Ishikawa (cell line): Measurements from ENCODE around the gene PFKFB4.

Source experiments
- CEBPB ChIP-seq: IDR thresholded peaks from 2 replicates; pipeline ENCODE4 v1.6.1; 2012
- CREB1 ChIP-seq: IDR thresholded peaks from 2 replicates; pipeline ENCODE4 v1.6.1; 2012; ENCODE audit warnings: low read depth
- EGR1 ChIP-seq: IDR thresholded peaks from 2 replicates; pipeline ENCODE4 v1.6.1; 2012
- EP300 ChIP-seq: IDR thresholded peaks from 2 replicates; pipeline ENCODE4 v1.6.1; 2012; ENCODE audit warnings: borderline replicate concordance
- FOXM1 ChIP-seq: IDR thresholded peaks from 2 replicates; pipeline ENCODE4 v1.6.1; 2012; ENCODE audit warnings: low read depth, borderline replicate concordance
- NFIC ChIP-seq: IDR thresholded peaks from 2 replicates; pipeline ENCODE4 v1.6.1; 2012
- RAD21 ChIP-seq: IDR thresholded peaks from 2 replicates; pipeline ENCODE4 v1.6.1; 2012; ENCODE audit warnings: low read depth
- TAF1 ChIP-seq: IDR thresholded peaks from 2 replicates; pipeline ENCODE4 v1.6.1; 2012; ENCODE audit warnings: low read depth, mild to moderate bottlenecking
- TCF12 ChIP-seq: IDR thresholded peaks from 2 replicates; pipeline ENCODE4 v1.6.1; 2012; ENCODE audit warnings: low read depth
- TEAD4 ChIP-seq: IDR thresholded peaks from 2 replicates; pipeline ENCODE4 v1.6.1; 2012
- YY1 ChIP-seq: IDR thresholded peaks from 2 replicates; pipeline ENCODE4 v1.6.1; 2012; ENCODE audit warnings: low read depth
- ZBTB7A ChIP-seq: IDR thresholded peaks from 2 replicates; pipeline ENCODE4 v1.6.1; 2012; ENCODE audit warnings: low read depth
- TF ChIP-seq, protein P1 (sequence below): IDR thresholded peaks from 2 replicates; pipeline ENCODE4 v1.6.1; 2012; ENCODE audit warnings: low read depth, mild to moderate bottlenecking
- TF ChIP-seq, protein P2 (sequence below): IDR thresholded peaks from 2 replicates; pipeline ENCODE4 v1.6.1; 2012
- TF ChIP-seq, protein P3 (sequence below): IDR thresholded peaks from 2 replicates; pipeline ENCODE4 v1.6.1; 2012

The PFKFB4 gene

DNA sequence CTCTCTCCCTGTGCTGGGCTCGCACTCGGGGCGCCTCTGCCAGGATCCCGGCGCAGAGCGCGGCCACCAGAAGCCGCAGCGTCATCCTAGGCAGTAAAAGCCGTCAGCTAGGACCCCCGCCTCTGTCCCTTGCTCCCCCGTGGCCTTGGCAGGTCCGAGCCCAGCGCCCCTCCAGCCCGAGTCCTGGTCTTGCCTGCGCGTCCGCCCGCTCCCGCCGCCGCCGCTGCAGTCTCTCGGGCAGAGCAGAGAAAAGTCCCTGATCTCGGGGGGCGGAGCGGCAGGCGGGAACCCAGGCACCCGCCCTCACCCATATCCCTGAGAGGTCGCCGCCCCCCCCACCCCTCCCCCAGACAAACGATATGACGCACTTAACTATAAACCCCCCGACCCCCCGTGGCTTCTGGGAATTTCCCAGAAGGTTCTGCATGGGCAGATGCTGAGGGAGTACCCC is 38.5 kb upstream of the PFKFB4 start, which contains the start of gene COL7A1:
COL7A1 (minus strand) TSS at position 255 of the 451 bp plus-strand sequence; CDS start at position 85, 170 bp downstream.
- TF ChIP-seq ZBTB7A (no peak), EP300 (no peak), CREB1 (no peak)
- TF ChIP-seq, protein P1, sequence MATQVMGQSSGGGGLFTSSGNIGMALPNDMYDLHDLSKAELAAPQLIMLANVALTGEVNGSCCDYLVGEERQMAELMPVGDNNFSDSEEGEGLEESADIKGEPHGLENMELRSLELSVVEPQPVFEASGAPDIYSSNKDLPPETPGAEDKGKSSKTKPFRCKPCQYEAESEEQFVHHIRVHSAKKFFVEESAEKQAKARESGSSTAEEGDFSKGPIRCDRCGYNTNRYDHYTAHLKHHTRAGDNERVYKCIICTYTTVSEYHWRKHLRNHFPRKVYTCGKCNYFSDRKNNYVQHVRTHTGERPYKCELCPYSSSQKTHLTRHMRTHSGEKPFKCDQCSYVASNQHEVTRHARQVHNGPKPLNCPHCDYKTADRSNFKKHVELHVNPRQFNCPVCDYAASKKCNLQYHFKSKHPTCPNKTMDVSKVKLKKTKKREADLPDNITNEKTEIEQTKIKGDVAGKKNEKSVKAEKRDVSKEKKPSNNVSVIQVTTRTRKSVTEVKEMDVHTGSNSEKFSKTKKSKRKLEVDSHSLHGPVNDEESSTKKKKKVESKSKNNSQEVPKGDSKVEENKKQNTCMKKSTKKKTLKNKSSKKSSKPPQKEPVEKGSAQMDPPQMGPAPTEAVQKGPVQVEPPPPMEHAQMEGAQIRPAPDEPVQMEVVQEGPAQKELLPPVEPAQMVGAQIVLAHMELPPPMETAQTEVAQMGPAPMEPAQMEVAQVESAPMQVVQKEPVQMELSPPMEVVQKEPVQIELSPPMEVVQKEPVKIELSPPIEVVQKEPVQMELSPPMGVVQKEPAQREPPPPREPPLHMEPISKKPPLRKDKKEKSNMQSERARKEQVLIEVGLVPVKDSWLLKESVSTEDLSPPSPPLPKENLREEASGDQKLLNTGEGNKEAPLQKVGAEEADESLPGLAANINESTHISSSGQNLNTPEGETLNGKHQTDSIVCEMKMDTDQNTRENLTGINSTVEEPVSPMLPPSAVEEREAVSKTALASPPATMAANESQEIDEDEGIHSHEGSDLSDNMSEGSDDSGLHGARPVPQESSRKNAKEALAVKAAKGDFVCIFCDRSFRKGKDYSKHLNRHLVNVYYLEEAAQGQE: no peak
- TF ChIP-seq, protein P2, sequence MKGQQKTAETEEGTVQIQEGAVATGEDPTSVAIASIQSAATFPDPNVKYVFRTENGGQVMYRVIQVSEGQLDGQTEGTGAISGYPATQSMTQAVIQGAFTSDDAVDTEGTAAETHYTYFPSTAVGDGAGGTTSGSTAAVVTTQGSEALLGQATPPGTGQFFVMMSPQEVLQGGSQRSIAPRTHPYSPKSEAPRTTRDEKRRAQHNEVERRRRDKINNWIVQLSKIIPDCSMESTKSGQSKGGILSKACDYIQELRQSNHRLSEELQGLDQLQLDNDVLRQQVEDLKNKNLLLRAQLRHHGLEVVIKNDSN: no peak
- TF ChIP-seq, protein P3, sequence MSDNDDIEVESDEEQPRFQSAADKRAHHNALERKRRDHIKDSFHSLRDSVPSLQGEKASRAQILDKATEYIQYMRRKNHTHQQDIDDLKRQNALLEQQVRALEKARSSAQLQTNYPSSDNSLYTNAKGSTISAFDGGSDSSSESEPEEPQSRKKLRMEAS: no peak

DNA sequence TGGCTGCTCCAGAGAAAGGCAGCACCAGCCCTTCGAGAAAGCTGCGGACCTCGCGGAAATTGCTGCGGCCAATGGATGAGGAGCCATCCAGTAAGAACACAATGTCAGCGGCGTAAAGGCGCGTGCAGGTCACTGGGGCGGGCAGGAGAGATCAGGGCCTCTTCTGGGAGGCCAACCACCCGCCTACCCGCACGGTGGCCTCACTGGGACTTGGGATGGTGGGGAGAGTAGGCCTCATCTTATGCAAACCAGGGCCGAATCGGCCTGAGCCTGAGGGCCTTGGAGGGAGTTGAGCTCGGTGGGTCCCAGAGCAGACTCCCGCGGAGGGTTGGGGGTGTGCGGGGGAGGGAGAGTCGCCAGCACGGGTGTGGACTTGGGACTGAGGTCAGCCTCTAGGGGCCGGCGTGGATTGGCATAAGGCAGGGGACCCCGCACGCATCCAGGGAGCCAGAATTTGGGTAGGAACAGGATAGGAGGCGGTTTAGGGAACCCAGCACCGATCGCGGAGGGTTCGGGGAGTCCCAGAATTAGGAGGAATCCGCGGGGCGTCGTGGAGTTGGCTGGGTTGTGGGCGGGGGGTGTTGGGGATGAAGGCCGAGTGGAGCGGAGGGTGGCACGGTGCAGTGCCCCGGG is 37.9 kb upstream of the PFKFB4 start:
- TF ChIP-seq, protein P3: no peak
- no peak for TF ChIP-seq CEBPB
- no peak for TF ChIP-seq CREB1
- TF ChIP-seq TEAD4: no peak
- TF ChIP-seq TCF12: no peak
- TF ChIP-seq YY1: no peak
- TF ChIP-seq, protein P2: no peak
- no peak for TF ChIP-seq EP300
- no peak for TF ChIP-seq RAD21

DNA sequence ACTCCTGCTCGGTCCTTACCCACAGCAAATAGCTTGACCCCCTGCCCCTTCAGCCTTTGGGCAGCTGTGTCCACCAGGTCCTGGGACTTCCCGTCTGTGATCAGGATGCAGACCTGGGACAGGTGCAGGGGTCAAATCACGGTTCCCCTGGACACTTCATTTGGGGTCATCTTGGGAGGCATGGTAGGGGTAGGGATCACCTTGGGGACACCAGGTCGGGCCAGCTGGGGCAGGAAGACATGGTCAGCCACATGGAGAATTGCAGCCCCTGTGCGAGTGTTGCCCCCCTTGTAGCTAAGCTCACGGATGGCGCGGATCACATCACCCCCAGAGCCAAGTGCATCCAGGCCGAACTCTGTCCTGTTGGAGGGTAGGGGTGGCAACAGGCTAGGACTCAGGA is 36.7 kb upstream of the PFKFB4 start:
- TF ChIP-seq, protein P2: no peak
- TF ChIP-seq EP300: no peak
- no peak for TF ChIP-seq CREB1
- no peak for TF ChIP-seq CEBPB
- TF ChIP-seq TCF12: no peak
- no peak for TF ChIP-seq NFIC
- TF ChIP-seq ZBTB7A: no peak
- TF ChIP-seq, protein P3: no peak
- TF ChIP-seq YY1: no peak
- no peak for TF ChIP-seq FOXM1
- TF ChIP-seq RAD21: no peak
- no peak for TF ChIP-seq EGR1
- TF ChIP-seq TEAD4: no peak
- TF ChIP-seq, protein P1: no peak
- no peak for TF ChIP-seq TAF1

DNA sequence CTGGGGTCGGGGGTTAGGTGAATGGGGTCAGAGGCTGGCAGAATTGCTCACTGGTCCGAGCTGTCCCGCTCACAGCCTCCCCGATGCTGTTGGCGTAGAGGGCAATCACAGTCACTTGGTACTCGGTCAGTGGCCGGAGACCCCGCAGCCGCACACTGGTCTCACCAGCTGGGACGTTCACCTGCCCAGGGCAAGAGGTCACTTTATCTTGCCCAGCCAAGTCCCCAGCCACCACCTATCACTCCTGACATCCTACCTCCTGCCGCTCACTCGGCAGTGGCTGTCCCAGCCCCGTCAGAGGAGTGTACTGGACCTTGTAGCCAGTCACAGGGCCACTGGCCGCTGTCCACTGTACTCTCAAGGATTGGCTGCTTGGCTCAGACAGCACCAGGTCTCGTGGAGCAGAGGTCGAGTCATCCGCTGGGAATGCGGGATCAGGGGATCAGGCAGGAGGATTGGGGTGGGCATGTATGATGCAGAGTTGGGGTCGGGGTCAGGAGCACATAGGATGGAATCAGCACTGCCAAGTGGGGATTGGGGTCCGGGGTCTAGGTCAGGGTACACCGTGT is 36.0 kb upstream of the PFKFB4 start:
- no peak for TF ChIP-seq TEAD4
- TF ChIP-seq ZBTB7A: no peak
- TF ChIP-seq, protein P3: no peak
- TF ChIP-seq, protein P1: peak; percentile 32; the same call in 1 of the 2 replicates
- TF ChIP-seq CREB1: no peak
- no peak for TF ChIP-seq EP300
- TF ChIP-seq, protein P2: no peak
